ENCODE measurements around the gene DICER1.
A peak's percentile ranks its signal among the peaks of the same experiment; 100 is the strongest.
"Not testable (repeated sequence)": the region's sequence is repeated elsewhere in the genome, so short reads cannot be mapped to it uniquely, and the experiment has no call there.

DICER1 gene

DNA sequence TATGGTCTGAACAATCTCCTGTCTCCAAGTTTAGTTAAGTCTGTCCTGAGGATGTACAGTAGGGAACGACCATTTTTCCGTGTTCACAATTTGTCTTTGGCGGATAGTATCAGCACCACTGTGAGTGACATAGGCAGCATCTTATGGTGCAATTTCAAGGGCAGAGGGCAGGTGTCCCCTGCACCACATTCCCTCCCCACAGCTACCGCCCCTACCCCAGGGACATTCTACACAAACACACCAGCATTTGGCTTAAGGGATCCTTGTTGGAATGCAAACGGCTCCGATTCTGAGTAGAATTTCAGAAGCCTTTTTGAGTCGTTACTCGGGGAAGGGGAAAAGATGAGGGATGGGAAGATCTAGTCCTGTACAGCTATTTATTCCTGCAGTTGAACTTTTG lies 25.1 kb upstream of the DICER1 start:
- Histone ChIP-seq H3K27me3 (ENCODE audit: control insufficient read depth, insufficient read depth, low read length) (no peaks in the 10 kb centered on the region), H3K9me3 (ENCODE audit: control insufficient read depth, low read length) (no peaks in the 10 kb centered on the region), H3K9ac (ENCODE audit: low read length) (no peak overlapping the region), H3K4me3 (ENCODE audit: low read length) (no peak overlapping the region), H3K36me3 (ENCODE audit: control insufficient read depth, insufficient read depth, low read length) (no peaks in the 10 kb centered on the region), H3K4me1 (ENCODE audit: control insufficient read depth, insufficient read depth, low read length) (peaks cover 24% of the 10 kb centered on the region)

DNA sequence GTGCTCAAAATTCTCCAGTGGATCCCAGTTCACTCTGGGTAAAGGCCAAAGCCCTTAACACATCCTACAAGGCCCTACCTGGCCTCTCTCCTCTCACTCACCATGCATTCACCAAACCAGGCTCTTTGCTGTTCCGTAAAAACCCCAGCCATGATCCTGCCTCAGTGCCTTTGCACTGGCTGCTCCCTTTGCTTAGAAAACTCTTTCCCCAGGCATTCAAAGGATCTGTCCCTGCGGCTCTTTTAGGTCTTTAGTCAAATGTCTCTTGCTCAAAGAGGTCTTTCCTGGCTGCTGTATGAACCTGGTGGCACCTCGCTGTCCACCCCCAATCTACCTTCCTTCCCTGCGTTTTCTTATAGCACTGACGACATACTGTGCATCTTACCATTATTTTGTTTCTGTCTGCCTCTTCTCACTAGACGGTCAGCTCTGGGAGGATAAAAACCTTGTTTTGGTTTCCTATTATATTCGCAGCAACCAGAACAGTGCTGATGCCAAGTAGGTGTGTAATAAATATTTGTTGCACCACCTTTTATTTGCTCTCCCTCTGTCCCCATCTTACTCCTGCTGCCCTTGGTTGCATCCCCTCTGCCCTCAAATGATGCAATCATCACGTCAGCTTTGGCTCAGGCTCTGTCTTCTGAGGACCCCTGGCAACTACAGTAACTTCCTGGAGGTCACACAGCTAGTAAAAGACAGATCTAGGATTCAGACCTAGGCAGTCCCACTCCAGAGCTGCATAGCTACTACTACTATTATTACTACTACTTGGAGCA lies 23.8 kb upstream of the DICER1 start:
- H3K4me1 ChIP-seq (ENCODE audit: control insufficient read depth, insufficient read depth, low read length) = peaks cover 24% of the 10 kb centered on the region

DNA sequence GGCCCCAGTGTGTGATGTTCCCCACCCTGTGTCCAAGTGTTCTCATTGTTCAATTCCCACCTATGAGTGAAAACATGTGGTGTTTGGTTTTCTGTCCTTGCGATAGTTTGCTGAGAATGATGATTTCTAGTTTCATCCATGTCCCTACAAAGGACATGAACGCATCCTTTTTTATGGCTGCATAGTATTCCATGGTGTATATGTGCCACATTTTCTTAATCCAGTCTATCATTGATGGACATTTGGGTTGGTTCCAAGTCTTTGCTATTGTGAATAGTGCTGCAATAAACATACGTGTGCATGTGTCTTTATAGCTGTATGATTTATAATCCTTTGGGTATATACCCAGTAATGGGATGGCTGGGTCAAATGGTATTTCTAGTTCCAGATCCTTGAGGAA lies 18.3 kb upstream of the DICER1 start:
- not testable (repeated sequence) for H3K9ac ChIP-seq (ENCODE audit: low read length); H3K4me3 ChIP-seq (ENCODE audit: low read length)

More for the DNA sequence above, 23.8 kb upstream of the DICER1 start:
- no peaks in the 10 kb centered on the region for H3K9me3 ChIP-seq (ENCODE audit: control insufficient read depth, low read length)
- no peaks in the 10 kb centered on the region for H3K36me3 ChIP-seq (ENCODE audit: control insufficient read depth, insufficient read depth, low read length)
- H3K4me3 ChIP-seq (ENCODE audit: low read length) = no peak overlapping the region
- H3K27me3 ChIP-seq (ENCODE audit: control insufficient read depth, insufficient read depth, low read length) = no peaks in the 10 kb centered on the region
- H3K9ac ChIP-seq (ENCODE audit: low read length) = no peak overlapping the region

DNA sequence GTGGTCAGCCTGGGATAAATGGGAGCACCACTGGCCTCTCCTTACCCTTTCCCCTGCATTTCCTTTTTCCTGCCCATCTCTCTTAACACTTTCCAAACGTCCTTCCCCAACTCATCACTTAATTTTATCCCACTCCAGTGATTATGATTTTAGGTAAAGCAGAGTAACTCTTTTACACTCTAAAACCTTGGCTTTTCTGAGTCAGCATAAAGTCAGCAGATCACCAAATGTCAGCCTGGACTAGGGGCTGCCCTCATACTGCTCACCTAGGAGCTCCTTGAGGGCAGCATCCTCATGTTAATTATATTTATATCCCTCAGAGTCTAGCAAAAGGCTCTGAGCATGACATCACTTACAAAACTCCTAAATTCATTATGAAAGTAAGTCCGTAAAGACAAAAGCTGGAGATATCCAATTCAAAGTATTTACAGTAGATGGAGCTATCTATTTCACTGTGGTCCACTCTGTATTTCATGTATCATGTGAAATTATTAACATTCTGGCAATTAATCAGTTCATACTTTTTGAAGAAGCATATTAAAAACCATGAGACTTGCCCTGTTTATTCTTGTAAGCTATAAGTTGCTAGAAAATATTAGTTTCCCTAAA lies 17.0 kb upstream of the DICER1 start:
- peaks cover 8% of the 10 kb centered on the region for H3K4me1 ChIP-seq (ENCODE audit: control insufficient read depth, insufficient read depth, low read length)
- H3K9me3 ChIP-seq (ENCODE audit: control insufficient read depth, low read length) = no peaks in the 10 kb centered on the region
- no peak overlapping the region for H3K9ac ChIP-seq (ENCODE audit: low read length)
- no peaks in the 10 kb centered on the region for H3K27me3 ChIP-seq (ENCODE audit: control insufficient read depth, insufficient read depth, low read length)
- no peak overlapping the region for H3K4me3 ChIP-seq (ENCODE audit: low read length)
- H3K36me3 ChIP-seq (ENCODE audit: control insufficient read depth, insufficient read depth, low read length) = no peaks in the 10 kb centered on the region

More for the DNA sequence above, 18.3 kb upstream of the DICER1 start:
- H3K4me1 ChIP-seq (ENCODE audit: control insufficient read depth, insufficient read depth, low read length); H3K27me3 ChIP-seq (ENCODE audit: control insufficient read depth, insufficient read depth, low read length); H3K36me3 ChIP-seq (ENCODE audit: control insufficient read depth, insufficient read depth, low read length); H3K9me3 ChIP-seq (ENCODE audit: control insufficient read depth, low read length): not testable (repeated sequence)

DNA sequence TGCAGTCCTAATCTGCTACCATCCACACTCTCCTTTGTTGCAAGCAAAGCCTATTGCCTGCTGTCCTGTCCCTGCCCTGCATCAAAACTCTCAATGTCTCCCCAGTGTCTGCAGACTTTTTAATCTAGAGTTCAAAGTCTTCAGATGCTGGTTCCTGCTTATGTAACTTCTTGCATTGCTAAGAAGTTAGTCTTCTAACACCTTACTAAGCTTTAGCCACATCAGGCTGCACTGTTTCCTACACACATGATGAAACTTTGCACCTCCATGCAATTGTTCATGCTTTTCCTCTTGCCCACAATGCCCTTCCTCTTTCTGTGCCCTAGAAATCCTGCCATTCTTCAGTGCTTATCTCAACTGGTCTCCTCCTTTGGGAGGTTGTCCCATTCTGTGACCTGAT lies 16.2 kb upstream of the DICER1 start:
- H3K4me3 ChIP-seq (ENCODE audit: low read length) = no peak overlapping the region
- no peaks in the 10 kb centered on the region for H3K27me3 ChIP-seq (ENCODE audit: control insufficient read depth, insufficient read depth, low read length)
- H3K9me3 ChIP-seq (ENCODE audit: control insufficient read depth, low read length) = no peaks in the 10 kb centered on the region
- peaks cover 8% of the 10 kb centered on the region for H3K4me1 ChIP-seq (ENCODE audit: control insufficient read depth, insufficient read depth, low read length)
- no peak overlapping the region for H3K9ac ChIP-seq (ENCODE audit: low read length)
- H3K36me3 ChIP-seq (ENCODE audit: control insufficient read depth, insufficient read depth, low read length) = no peaks in the 10 kb centered on the region

DNA sequence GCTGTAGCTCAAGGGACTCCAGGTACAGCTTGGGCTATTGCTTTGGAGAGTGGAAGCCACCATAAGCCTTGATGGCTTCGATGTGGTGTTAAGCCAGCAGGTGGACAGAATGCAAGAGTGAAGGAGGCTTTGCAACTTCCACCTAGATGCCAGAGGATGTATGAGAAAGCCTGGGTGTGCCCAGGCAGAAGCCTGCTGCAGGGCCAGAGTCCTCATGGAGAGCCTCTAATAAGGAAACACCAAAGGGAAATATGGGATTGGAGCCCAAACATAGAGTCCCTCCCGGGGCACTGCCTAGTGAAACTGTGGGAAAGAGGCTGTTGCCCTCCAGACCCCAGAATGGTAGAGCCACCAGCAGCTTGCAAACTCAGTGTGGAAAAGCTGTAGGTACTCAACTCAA lies 9.8 kb upstream of the DICER1 start:
- Histone ChIP-seq H3K27me3 (ENCODE audit: control insufficient read depth, insufficient read depth, low read length) (no peaks in the 10 kb centered on the region), H3K36me3 (ENCODE audit: control insufficient read depth, insufficient read depth, low read length) (no peaks in the 10 kb centered on the region), H3K4me1 (ENCODE audit: control insufficient read depth, insufficient read depth, low read length) (peaks cover 15% of the 10 kb centered on the region), H3K4me3 (ENCODE audit: low read length) (no peak overlapping the region), H3K9ac (ENCODE audit: low read length) (no peak overlapping the region), H3K9me3 (ENCODE audit: control insufficient read depth, low read length) (no peaks in the 10 kb centered on the region)

DNA sequence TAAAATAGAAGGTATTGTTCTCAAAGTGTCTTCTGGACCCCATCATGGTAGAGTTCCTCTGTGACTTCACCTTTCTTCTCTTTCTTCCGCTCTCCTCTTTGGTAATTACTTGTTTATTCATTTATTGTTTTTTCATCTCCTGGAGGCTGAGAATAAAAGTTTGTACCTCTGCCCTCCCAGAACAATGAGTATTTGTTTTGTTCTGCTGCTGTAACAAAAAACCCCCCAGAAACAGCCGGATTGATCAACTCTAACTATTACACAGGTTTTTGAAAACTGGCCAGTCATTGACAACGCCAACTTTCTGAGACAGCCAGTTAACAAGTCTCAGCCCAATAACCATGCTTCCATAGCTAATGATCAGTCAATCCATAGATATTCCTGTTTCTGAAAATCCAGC lies 8.2 kb upstream of the DICER1 start:
- no peaks in the 10 kb centered on the region for H3K36me3 ChIP-seq (ENCODE audit: control insufficient read depth, insufficient read depth, low read length)
- peaks cover 23% of the 10 kb centered on the region for H3K4me1 ChIP-seq (ENCODE audit: control insufficient read depth, insufficient read depth, low read length)
- no peaks in the 10 kb centered on the region for H3K9me3 ChIP-seq (ENCODE audit: control insufficient read depth, low read length)
- H3K9ac ChIP-seq (ENCODE audit: low read length) = no peak overlapping the region
- H3K27me3 ChIP-seq (ENCODE audit: control insufficient read depth, insufficient read depth, low read length) = no peaks in the 10 kb centered on the region
- no peak overlapping the region for H3K4me3 ChIP-seq (ENCODE audit: low read length)

DNA sequence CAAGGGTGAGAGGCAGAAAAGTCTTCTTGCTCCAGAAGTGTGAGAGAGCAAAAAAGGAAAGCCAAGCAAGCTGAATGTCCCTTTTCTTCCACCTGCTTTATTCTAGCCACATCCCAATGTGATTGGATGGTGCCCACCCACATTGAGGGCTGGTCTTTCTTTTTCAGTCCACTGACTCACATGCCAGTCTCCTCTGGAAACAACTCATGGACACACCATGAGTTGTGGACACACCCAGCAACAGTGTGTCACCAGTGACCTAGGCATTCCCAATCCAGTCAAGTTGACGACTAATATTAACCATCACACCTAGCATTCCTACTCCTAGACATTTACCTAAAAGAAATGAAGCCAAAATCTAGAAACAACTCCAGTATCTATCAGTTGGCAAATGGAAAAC lies 7.2 kb upstream of the DICER1 start:
- H3K9me3 ChIP-seq (ENCODE audit: control insufficient read depth, low read length) = no peaks in the 10 kb centered on the region
- H3K4me1 ChIP-seq (ENCODE audit: control insufficient read depth, insufficient read depth, low read length) = peaks cover 23% of the 10 kb centered on the region
- H3K4me3 ChIP-seq (ENCODE audit: low read length) = no peak overlapping the region
- no peaks in the 10 kb centered on the region for H3K36me3 ChIP-seq (ENCODE audit: control insufficient read depth, insufficient read depth, low read length)
- no peak overlapping the region for H3K9ac ChIP-seq (ENCODE audit: low read length)
- H3K27me3 ChIP-seq (ENCODE audit: control insufficient read depth, insufficient read depth, low read length) = no peaks in the 10 kb centered on the region

DNA sequence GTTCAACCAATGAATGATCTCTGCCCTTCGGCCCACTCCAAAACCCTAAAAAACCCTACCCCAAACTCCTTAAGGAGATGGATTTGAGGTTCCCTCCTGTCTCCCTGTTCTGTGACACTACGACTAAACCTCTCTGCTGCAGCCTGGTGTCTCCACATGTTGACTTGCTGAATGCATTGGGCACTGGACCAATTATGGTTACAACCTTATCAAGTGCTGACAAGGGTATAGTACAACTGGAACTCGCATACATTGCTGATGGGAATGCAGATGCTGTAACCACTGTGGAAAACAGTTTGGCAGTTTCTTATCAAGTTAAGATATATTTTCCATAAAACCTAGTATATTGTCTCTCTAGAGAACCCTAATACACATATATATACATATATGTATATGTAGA lies 6.3 kb upstream of the DICER1 start:
- Histone ChIP-seq H3K27me3 (ENCODE audit: control insufficient read depth, insufficient read depth, low read length) (no peaks in the 10 kb centered on the region), H3K4me3 (ENCODE audit: low read length) (no peak overlapping the region), H3K9me3 (ENCODE audit: control insufficient read depth, low read length) (no peaks in the 10 kb centered on the region), H3K4me1 (ENCODE audit: control insufficient read depth, insufficient read depth, low read length) (peaks cover 23% of the 10 kb centered on the region), H3K36me3 (ENCODE audit: control insufficient read depth, insufficient read depth, low read length) (no peaks in the 10 kb centered on the region), H3K9ac (ENCODE audit: low read length) (no peak overlapping the region)

DNA sequence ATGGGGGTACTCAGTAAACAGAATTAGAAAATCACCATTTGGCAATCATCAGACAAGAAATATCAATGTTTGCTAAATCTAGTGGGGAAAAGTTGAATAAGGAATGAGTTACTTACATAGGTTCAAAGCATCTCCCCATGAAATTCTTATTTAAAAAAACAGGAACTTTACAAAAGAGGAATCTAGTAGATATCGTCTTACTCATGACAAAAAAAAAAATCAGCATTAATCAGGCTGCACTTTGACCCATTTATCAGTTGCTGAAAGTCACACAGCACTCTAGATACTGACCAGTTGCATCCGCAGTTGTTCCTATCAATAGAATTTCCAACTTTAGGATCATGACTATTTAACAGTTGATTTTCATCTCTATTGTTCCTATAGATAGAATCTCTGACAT lies 5.8 kb upstream of the DICER1 start:
- H3K9ac ChIP-seq (ENCODE audit: low read length) = no peak overlapping the region
- H3K36me3 ChIP-seq (ENCODE audit: control insufficient read depth, insufficient read depth, low read length) = no peaks in the 10 kb centered on the region
- H3K4me3 ChIP-seq (ENCODE audit: low read length) = no peak overlapping the region
- peaks cover 23% of the 10 kb centered on the region for H3K4me1 ChIP-seq (ENCODE audit: control insufficient read depth, insufficient read depth, low read length)
- no peaks in the 10 kb centered on the region for H3K27me3 ChIP-seq (ENCODE audit: control insufficient read depth, insufficient read depth, low read length)
- no peaks in the 10 kb centered on the region for H3K9me3 ChIP-seq (ENCODE audit: control insufficient read depth, low read length)

DNA sequence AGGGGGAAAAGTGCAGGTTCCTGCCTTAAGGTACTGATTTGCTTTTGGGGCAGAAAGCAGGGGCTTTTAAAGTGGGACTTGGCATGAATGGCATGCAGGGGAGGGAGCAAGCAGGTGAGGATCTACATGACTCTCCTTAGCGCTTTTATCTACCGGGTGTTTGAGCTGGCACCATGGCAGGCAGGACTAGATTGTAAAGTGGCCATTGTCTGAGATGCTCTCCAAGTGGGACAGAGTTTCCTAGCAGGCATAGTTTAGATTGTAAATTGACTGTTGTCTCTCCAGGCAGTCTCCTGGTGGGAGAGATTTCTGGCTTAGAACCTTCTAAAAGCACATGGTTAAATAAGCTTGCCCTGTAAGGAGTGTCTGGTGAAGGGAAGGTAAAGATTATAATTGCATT lies 5.3 kb upstream of the DICER1 start:
- no peaks in the 10 kb centered on the region for H3K27me3 ChIP-seq (ENCODE audit: control insufficient read depth, insufficient read depth, low read length)

DNA sequence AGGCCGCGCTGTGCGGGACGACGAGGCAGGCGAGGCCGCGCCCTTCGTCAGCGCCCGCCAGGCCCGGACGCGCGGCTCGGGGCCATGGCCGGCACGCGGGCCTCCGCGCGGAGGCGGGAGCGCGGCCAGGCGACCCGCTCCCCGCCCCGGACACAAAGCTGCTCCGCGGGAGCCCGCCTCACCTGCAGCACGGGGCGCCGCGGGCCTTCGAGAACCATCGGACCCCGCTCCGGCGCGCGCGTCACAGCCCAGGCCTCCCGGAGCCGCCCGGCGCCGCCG lies 342 bp downstream of the DICER1 start:
- Histone ChIP-seq H3K4me3 (ENCODE audit: low read length) (no peak overlapping the region), H3K36me3 (ENCODE audit: control insufficient read depth, insufficient read depth, low read length) (no peaks in the 10 kb centered on the region), H3K4me1 (ENCODE audit: control insufficient read depth, insufficient read depth, low read length) (peaks cover 7% of the 10 kb centered on the region), H3K9me3 (ENCODE audit: control insufficient read depth, low read length) (no peaks in the 10 kb centered on the region), H3K27me3 (ENCODE audit: control insufficient read depth, insufficient read depth, low read length) (no peaks in the 10 kb centered on the region), H3K9ac (ENCODE audit: low read length) (peak overlapping the region; percentile 96)

More for the DNA sequence above, 5.3 kb upstream of the DICER1 start:
- Histone ChIP-seq H3K9ac (ENCODE audit: low read length) (no peak overlapping the region), H3K4me1 (ENCODE audit: control insufficient read depth, insufficient read depth, low read length) (peaks cover 23% of the 10 kb centered on the region), H3K4me3 (ENCODE audit: low read length) (no peak overlapping the region), H3K9me3 (ENCODE audit: control insufficient read depth, low read length) (no peaks in the 10 kb centered on the region), H3K36me3 (ENCODE audit: control insufficient read depth, insufficient read depth, low read length) (no peaks in the 10 kb centered on the region)
